Panc1 (cell line): ENCODE results near the gene FRMD4A.
A peak's percentile ranks its signal among the peaks of the same experiment; 100 is the strongest.

Source experiments
- CTCF ChIP-seq: fragments of 450-650 bp; IDR thresholded peaks from 2 replicates; pipeline ENCODE4 v1.5.1; 2017; ENCODE audit warnings: mild to moderate bottlenecking
- SIN3A ChIP-seq: IDR thresholded peaks from 2 replicates; pipeline ENCODE4 v1.6.1; 2012; ENCODE audit warnings: low read depth, mild to moderate bottlenecking, low read length, moderate library complexity, borderline replicate concordance; ENCODE audit not compliant: insufficient read depth

- TF ChIP-seq CTCF: peak; percentile 73
- no peak for TF ChIP-seq SIN3A
Observed at GRCh38 chr10:14032406-14032998, 298.2 kb downstream of the FRMD4A start.
